Heart left ventricle (tissue), 16 donors: ENCODE data around the gene FN3K. TPM values are rescaled to one million over a fixed set of nuclear protein-coding genes. Genes with fewer than 3 reads are reported as not detected.

ENCODE experiments used
- ATAC-seq, 4 donors: fragments of 200-7000 bp; cut with Tn5 transposase; one replicate each; pipeline ENCODE4 v1.9.1; 2020 to 2022; ENCODE audit warnings: moderate library complexity in 4 of 4, mild to moderate bottlenecking in 3 of 4, moderate number of reproducible peaks in 1 of 4
- DNase-seq, 5 donors: peaks; one replicate each; pipeline ENCODE4 v3.0.0-alpha.2; 2020
- H3K27ac ChIP-seq, 12 donors: fragments of 200-600 bp; sonication (generic) in 4 of 12; one replicate each; pipeline versions ENCODE4 v1.5.0 to v1.8.0; 2016 to 2022; ENCODE audit warnings: mild to moderate bottlenecking in 2 of 12
- H3K27me3 ChIP-seq, 9 donors: fragments of 200-600 bp; sonication (generic) in 2 of 9; one replicate each; pipeline versions ENCODE4 v1.5.1 to v1.8.0; 2016 to 2022; ENCODE audit warnings: mild to moderate bottlenecking in 3 of 9
- H3K36me3 ChIP-seq, 9 donors: fragments of 200-600 bp; sonication (generic) in 2 of 9; one replicate each; pipeline versions ENCODE4 v1.5.0 to v1.8.0; 2018 to 2022; ENCODE audit warnings: mild to moderate bottlenecking in 2 of 9
- H3K4me1 ChIP-seq, 12 donors: fragments of 200-600 bp; sonication (generic) in 4 of 12; one replicate each; pipeline versions ENCODE4 v1.5.0 to v1.8.0; 2016 to 2022; ENCODE audit warnings: mild to moderate bottlenecking in 3 of 12
- H3K4me3 ChIP-seq, 12 donors: fragments of 200-600 bp; sonication (generic) in 4 of 12; one replicate each; pipeline versions ENCODE4 v1.5.0 to v1.8.0; 2017 to 2022; ENCODE audit warnings: mild to moderate bottlenecking in 9 of 12, moderate library complexity in 4 of 12
- H3K9me3 ChIP-seq, 12 donors: fragments of 200-600 bp; sonication (generic) in 4 of 12; one replicate each; pipeline versions ENCODE4 v1.5.0 to v1.8.0; 2016 to 2022; ENCODE audit warnings: mild to moderate bottlenecking in 1 of 12
- CTCF ChIP-seq, 12 donors: fragments of 200-600 bp; sonication (generic) in 4 of 12; IDR thresholded peaks; one replicate each; pipeline versions ENCODE4 v1.5.0 to v1.8.0; 2018 to 2022; ENCODE audit warnings: antibody characterized with exemption in 12 of 12, mild to moderate bottlenecking in 5 of 12
- POLR2A ChIP-seq, 2 donors: fragments of 450-650 bp; IDR thresholded peaks; one replicate each; pipeline ENCODE4 v1.6.1; 2017; ENCODE audit warnings: antibody characterized with exemption in 2 of 2, mild to moderate bottlenecking in 2 of 2, moderate library complexity in 2 of 2
- WGBS, 4 donors: extraction: QIAGEN DNeasy Blood & Tissue Kit in 2 of 4; methylation state at CpG; one replicate each; pipeline versions ENCODE4 v1.1.5 to v1.1.7; 2013 to 2018; 5-methylcytosine and 5-hydroxymethylcytosine counted together
- intact Hi-C, 10 donors: fragments of 100-400 bp; cut with DNase I; formaldehyde crosslinking; loops; one replicate each; pipeline versions ENCODE4 v1.11.1 to v1.14.2; 2022
- polyA plus RNA-seq, 2 donors: library from polyadenylated mRNA; stranded (reverse); fragments of 200-250 nt; gene quantifications; one replicate each; pipeline ENCODE4 v1.2.3, GENCODE V29; 2013
- total RNA-seq, 9 donors: library from RNA; depleted of rRNA in 2 of 9; stranded (reverse); fragments of >200 nt in 2 of 9; fragmentation: NEBNext Ultra II Directional in 3 of 9; extraction: Animal tissue kit (Norgen Biotek cat#: 25700) in 3 of 9; gene quantifications; one replicate each; pipeline versions ENCODE4 v1.1.0 to v1.2.4, GENCODE V29; 2016 to 2023
- donor health status: ischemic (EF 13 %, LVEDD 7.1; RV severe dilation, severe dysfunction).
- donor health status: healthy with polysubstance abuse.
- donor health status: DM: no; HTN: yes; CAD: no.
- donor health status: DM: no; HTN: no; CAD: no.
- donor health status: ischemic (EF 25% LVEDD 6.9; RV normal size, moderate dysfunction).
- donor health status: ischemic (EF 25% LVEDD 5.7; RV mildly dilated, moderate dysfunction).
- donor health status: healthy.
- donor health status: DM: yes; HTN: yes; CAD: no.
- donor health status: ischemic (EF 35%, LVEDD 5.7; RV mildly dilated, moderate dysfunction).
- donor health status: nonischemic (EF 11% LVEDD 7.7; RV severe dilation, severe dysfunction).
- donor health status: DM: yes; HTN: yes; CAD: no.
- donor health status: PGD.
- donor health status: ischemic (EF 29% LVEDD 5.4; RV normal size, mild dysfunction).
- donor health status: nonischemic (EF 23%, LVEDD 6.1; RV moderate dilation, normal function).

The FN3K gene
- total and polyA plus RNA-seq, 11 donors, result 15.5 to 121 (median 69.4) TPM

- WGBS, 4 donors, result 71 to 75% (median 75%) methylated on average over 37 to 38 of the region's 38 CpGs
- no peak for TF ChIP-seq CTCF (IDR thresholded peaks at IDR 0.05)
- no peak for TF ChIP-seq POLR2A (IDR thresholded peaks at IDR 0.05)
- DNase-seq, result no peak
These were observed 31.2 kb upstream of the FN3K start for GRCh38 chr17:82703935-82704865.

GRCh38 chr17:82704886-82705285, 30.5 kb upstream of the FN3K start:
- H3K4me3 ChIP-seq, result no peak overlapping the region
- H3K36me3 ChIP-seq, result no peaks in the 10 kb centered on the region
- DNase-seq (no peak), ATAC-seq (no peak)
- no peak overlapping the region for H3K27ac ChIP-seq
- no peak for TF ChIP-seq CTCF (IDR thresholded peaks at IDR 0.05)
- TF ChIP-seq POLR2A (IDR thresholded peaks at IDR 0.05), result no peak
- H3K4me1 ChIP-seq, result no peaks in the 10 kb centered on the region
- no peaks in the 10 kb centered on the region for H3K27me3 ChIP-seq
- intact Hi-C loops, result no loop called here
- H3K9me3 ChIP-seq, result no peaks in the 10 kb centered on the region
- 77 to 81% (median 78%) methylated on average over 12 to 13 of the region's 13 CpGs for WGBS, 4 donors

More at GRCh38 chr17:82703935-82704865, 31.2 kb upstream of the FN3K start:
- H3K27me3 ChIP-seq, result no peaks in the 10 kb centered on the region
- ATAC-seq, result no peak
- peaks cover 0 to 5% (median 3%) of the 10 kb centered on the region in 12 donors for H3K4me1 ChIP-seq
- no peak overlapping the region for H3K27ac ChIP-seq
- H3K9me3 ChIP-seq, result no peaks in the 10 kb centered on the region
- H3K36me3 ChIP-seq, result no peaks in the 10 kb centered on the region
- H3K4me3 ChIP-seq, result no peak overlapping the region
- intact Hi-C loops, result no loop called here

GRCh38 chr17:82705756-82706155, 29.7 kb upstream of the FN3K start:
- Histone ChIP-seq H3K4me1 (no peaks in the 10 kb centered on the region), H3K4me3 (no peak overlapping the region), H3K27me3 (peaks cover 0 to 3% (median 0%) of the 10 kb centered on the region in 9 donors), H3K9me3 (no peaks in the 10 kb centered on the region), H3K36me3 (no peaks in the 10 kb centered on the region), H3K27ac (no peak overlapping the region)
- TF ChIP-seq CTCF (IDR thresholded peaks at IDR 0.05) (no peak), POLR2A (IDR thresholded peaks at IDR 0.05) (no peak)
- no peak for DNase-seq
- WGBS, 4 donors, result 85 to 90% (median 87%) methylated on average over 15 to 18 of the region's 18 CpGs
- ATAC-seq, result no peak
- intact Hi-C loops, result no loop called here

- Histone ChIP-seq H3K4me1 (no peaks in the 10 kb centered on the region), H3K27ac (no peak overlapping the region), H3K36me3 (no peaks in the 10 kb centered on the region), H3K9me3 (no peaks in the 10 kb centered on the region), H3K4me3 (no peak overlapping the region), H3K27me3 (peaks cover 0 to 3% (median 0%) of the 10 kb centered on the region in 9 donors)
- intact Hi-C loops, result no loop called here
- TF ChIP-seq CTCF (IDR thresholded peaks at IDR 0.05) (no peak), POLR2A (IDR thresholded peaks at IDR 0.05) (no peak)
- DNase-seq, result no peak
- no peak for ATAC-seq
- WGBS, 4 donors, result 63 to 81% (median 69%) methylated on average over 4 to 9 of the region's 9 CpGs
These were observed 26.3 kb upstream of the FN3K start for GRCh38 chr17:82709024-82709675.
